Skin of body (tissue), 2 donors: ENCODE results near the gene HTR4. TPM values are rescaled to one million over a fixed set of nuclear protein-coding genes. Genes with fewer than 3 reads are reported as not detected.

Experiments
- DNase-seq: peaks from one replicate; lab custom pipeline; 2025; lab: John Stamatoyannopoulos, UW
- total RNA-seq: library from RNA; depleted of rRNA; stranded (reverse); fragments of >200 nt; gene quantifications from one replicate; pipeline ENCODE4 v1.2.3, GENCODE V29; 2014

The HTR4 gene
- total RNA-seq, 1 donor from 2014 or later: not detected

DNA sequence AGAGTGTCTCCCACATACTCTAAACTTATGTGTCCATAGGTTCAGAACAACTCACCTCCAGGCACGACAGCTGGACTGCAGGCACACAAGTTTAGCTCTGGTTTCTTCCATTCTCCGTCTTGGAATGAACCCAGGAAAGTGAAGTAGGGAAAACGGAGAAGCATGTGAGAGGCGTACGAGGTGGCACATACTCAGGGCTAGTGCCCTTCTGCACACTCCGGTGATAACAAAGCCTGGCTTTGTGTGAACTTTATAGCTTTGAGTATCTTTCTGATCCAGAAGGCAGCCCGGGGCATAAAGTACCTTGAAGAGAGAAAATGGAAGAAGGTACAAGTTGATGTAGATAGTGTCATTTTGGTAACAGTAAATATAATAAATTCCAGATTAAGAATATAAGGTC, 11.1 kb upstream of the HTR4 start:
- no peak for DNase-seq

DNA sequence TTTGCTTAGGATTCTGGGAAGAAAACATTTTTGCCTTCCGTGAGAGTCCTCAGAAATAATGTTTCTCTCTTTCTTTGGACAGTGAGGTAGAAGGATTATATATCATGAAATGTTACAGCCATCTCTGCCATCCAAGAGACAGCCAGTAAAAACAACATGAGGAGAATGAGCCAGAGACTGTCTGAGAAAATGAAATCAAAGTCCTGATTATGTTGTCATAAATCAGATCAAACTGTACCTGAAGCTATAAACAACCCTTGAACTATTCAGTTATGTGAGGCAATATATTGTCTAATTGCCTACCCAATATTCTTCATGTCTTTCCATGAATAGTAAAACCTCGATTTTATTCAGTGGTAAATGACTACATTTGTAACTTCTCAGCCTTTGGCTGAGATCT, 9.2 kb upstream of the HTR4 start:
- DNase-seq: no peak

DNA sequence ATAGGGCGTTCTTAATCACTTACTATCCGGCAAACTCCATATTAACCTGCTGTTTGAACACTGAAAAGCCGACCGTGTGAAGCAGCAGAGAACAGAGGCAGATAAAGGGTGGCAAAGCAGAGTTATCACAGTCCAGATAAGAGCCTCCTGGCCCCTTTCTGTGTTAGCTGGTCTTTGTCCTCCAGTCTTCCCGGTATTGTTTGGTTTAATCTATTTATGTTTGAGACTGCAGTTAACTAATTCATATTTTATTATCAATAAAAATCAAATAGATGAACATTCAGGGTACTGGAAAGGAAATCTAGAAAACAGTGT, 6.0 kb upstream of the HTR4 start:
- no peak for DNase-seq

DNA sequence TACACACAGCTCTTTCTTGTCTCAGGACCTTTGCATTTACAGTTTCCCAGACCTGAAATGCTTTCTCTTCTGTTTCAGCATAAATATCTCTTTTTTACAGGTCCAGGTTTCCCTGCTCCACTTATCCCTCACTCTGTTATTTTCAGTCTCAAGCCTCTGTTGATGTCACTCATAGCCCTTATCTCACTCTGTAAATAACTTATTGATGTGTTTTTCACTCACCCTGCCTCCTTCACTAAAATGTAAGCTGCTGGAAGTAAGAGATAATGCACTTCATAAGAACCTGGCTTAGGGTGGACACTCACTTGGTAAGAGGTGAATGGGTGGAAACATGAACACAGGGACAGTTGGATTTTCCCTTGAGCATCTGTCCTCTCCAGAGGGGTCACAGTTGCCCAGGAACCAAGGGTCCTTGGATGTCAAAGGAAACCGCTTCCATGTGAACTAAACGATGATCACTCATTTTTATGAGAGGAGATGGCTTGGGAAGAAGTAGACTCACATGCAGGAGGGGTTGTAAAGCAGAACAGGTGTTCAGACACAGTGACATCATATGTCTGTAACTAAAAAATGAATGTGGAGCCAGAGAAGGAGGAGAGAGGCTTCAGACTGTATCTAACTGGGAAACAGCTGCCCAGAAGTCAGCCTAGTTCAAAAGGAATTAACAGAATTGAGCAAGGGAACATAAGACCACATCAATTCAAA, 5.5 kb upstream of the HTR4 start:
- no peak for DNase-seq

DNA sequence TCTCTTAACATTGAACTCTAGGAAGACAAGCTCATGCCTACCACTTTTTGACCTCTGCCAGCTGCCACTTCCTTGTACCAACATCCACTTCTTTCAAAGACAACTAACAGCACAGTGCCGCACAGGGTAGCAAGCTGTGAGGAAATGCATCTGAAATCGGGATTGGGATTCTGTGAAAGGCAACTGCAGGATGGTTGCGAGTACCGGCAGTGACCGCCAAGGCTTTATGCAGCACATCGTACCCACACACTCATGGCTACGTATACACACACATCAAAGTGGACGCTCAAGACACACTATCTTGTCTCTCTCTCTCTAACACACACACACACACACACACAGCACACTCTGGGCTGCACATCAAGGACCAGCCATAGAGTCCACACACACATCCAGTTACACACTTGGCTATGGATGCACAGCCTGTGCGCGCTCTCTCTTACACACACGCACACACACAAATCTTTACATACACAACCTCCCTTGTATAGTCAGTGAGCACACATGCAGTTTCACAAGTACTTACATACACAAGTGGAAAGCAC, 964 bp downstream of the HTR4 start:
- DNase-seq: no peak

DNA sequence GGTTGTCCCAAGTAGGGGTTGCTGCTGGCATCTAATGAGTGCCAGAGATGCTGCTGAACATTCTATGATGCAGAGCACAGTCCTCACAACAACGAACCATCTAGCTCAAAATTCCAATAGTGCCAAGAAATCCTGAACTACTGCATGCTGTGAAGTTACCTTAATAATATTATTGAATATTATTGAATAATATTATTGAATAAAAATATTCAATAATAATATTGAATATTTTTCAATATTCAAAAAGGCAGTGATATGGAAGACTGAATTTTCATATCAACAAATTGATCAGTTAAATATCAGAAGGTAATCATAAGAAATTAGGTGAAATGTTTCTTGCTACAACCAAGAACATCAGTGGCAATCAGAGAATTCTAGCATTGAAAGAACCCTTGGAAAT, 2.8 kb downstream of the HTR4 start:
- no peak for DNase-seq

DNA sequence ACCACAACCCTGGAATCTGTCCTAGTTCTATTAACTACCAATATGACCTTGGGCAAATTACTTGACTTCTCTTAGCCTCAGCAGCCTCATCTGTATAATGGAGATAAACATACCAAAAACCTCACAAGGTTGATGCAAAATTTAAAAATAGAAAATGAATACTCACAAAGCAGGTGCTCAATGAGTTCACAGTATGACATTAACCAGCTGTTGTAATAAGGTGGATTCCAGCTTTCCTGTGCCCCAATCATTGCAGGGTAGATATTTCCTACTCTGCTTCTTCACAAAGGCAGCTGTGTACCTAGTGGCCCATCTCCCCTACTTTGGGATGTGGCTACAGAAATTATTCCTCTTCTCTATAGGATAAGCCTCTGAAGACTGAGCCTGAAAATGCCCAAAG, 8.8 kb downstream of the HTR4 start:
- DNase-seq: no peak

DNA sequence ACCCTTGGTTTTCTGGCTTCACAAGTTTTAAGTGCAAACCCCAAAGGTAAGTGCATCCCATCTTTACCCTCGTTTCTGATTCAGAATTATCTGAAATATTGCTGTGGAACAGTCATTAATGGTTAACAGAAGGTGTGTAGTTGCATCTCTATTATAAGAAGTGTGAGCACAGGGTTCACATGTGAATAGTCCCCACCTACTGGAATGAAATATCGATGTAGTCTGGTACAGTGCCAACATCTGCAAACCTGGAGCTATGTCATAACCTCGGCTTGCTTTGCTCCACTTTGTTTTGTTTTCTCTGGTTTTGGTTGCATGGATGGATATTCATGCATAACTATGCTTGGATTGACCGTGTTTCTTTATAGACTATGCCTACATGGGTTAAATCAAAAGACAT, 12.6 kb downstream of the HTR4 start:
- no peak for DNase-seq

DNA sequence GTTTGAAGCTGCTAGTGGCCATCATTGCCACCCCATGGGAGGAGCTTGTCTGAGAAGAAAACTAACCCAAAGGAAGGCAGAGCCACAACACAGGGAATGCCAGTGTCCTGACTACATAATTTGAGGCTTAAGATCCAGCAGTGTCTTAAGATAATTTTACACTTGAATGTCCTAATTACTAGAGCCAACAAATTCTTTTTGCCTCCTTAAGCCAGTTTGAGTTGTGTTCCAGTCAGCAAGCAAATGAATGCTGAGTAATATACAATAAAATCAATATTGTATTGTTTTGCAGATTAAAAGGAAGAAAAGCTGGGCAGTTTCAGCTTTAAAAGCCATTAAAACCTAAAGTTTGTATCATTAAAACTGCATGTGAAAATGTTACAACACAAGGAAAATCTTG, 13.9 kb downstream of the HTR4 start:
- DNase-seq: no peak

DNA sequence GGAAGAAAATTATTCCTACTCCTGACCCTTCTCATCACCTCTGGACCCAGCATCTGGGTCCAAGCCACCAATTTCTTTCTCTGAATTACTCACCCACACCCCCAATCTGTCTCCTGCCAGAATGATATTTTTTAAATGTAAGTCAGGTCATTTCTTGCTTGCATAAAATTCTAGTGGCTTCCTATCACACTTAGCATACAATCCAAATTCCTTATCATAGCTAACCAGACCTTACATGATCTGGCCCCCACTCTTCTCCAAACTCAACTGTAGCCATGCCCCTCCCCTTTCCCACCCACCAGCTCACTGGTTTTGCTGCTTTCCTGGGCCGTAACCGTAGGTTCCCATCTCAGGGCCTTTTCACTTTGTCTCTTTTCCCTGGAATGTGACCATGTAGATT, 15.2 kb downstream of the HTR4 start:
- no peak for DNase-seq

DNA sequence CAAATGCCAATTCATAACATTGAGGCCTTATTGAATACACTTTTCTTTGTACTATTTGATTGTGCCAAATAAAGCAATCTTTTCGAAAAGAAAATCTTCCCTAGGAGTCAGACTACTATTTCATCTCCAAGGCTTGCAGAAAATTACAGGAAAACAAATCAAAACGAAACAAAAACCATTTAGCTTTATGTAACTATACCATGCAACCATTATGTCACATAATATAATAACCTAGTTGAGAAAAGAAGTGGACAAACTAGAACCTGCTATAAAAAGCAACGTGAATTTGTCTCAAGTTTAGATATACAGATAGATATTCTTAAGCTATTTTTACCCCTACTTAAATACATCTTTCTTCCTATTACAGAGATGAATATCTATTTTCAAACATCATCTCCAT, 18.0 kb downstream of the HTR4 start:
- no peak for DNase-seq

DNA sequence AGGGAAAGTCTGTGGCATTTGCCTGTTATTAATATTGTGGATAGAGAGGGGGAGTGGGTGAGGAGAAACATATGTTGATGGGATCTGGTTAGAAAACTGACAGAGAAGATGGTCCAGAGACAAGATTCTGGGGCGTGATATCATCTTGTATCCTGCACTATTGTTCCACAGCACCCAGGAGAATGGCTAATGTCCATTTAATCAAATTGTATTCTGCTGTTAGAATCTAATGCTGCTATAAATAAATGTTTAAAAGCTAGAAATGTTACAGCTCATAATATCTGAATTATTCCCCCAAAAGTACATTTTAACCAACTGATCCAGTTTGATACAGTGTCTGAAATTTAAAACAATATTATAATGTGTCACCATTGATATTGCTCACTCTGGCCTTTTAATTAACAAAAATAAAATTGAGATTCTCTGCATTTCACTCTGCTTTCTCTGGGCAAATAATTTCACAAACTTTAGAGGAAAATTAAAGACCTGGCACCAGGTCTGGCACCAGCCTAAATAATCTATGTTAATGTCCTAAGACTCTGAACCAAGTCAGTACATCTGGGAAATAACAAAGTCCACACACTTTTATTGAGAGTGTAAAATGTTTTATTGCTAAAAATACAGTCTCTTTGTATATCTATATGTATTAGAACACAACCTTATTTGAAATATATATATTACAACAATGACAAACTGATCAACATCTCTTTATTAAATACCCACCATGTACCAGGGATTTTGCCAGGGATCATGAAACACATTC, 18.8 kb downstream of the HTR4 start:
- no peak for DNase-seq

DNA sequence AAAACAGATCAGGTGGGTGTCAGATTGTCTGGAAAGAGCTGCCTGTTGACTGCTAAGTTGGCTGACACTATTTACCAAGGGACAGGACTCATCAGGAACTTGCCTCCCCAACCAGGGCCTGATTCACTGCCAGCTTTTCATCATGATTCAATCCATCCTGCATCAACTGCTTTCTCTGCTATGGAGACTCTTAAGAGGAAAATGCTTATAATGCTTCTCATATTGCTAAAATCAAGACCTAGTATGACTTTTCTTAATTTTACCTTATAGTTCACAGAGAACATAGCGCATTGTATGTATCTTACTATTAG, 21.3 kb downstream of the HTR4 start:
- DNase-seq: no peak

DNA sequence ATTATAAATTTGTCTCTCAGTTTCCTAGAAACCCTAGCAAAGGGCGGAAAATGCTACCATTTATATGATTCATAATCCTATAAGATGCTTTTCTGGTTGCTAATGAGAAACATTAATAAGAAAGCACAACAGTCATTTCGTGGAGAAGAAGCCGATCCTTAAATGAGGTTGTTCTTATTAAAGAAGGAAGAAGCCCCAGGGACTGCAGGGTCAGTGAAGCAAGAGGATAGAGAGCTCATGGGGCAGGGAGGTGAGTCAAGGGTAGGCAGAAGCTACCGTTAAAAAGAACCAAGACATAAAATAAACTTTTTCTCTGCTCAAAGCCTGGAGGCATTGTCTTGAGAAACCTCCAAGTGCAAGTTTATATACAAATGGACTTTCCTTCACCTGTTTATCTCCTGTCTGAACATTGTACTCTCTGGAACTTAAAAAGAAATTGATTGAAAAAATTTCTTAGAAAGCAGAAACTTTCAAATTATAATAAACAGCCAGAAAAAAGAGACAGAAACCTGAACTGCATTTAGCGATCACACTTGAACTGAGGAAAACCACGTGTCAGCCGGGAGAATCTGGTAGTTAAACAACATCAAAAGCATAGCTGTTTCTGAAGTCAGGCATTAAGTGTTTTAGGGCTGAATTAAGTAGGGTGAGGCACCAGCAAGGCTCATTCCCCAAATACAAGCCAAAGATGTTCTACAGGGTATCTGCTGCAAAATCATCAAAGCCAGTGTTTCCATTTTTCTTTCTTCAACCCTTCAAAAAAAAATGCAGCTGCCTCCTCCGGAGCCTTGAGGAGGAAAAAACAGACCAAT, 21.9 kb downstream of the HTR4 start:
- no peak for DNase-seq

DNA sequence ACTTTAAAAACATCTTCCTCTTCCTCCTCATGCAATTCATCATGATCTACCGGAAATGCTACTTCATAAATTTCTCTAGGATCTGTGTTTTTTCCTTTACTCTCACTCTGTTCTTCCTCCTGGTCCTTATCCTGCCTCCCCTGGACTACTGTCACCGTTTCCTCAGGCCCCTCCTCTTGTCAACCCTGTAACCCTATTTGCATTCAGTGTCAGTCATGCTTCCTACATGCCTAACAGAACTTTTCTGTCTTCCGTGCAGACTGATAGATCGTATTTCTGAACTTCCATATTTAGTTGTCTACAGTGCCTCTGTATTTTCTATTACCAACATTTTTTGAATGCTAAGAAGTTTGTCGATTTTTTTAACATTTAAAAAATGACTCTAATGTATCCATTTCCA, 27.3 kb downstream of the HTR4 start:
- DNase-seq: no peak

DNA sequence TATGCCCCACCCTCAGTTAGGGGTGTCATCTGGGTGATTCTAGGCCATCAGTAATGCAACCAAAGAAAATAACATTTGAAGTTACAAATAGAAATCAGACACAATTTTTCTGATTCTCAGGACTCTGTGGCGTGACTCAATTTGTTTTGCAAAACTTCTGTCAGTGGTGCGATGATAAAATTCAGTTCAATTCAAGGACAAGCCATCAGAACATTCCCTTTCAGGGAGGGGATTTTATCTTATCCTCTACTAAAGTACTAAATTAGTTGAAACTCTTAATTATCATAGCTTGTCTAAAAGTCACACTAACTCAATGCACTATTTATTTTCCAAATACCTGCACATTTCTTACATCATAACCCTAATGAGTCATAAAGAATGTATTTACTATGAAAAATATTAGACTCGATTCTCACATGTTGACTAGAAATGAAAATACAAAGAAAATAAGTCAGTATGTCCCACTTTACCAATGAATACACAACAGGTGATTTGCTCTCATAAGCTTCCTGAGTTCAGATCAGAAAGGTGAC, 28.2 kb downstream of the HTR4 start:
- no peak for DNase-seq

DNA sequence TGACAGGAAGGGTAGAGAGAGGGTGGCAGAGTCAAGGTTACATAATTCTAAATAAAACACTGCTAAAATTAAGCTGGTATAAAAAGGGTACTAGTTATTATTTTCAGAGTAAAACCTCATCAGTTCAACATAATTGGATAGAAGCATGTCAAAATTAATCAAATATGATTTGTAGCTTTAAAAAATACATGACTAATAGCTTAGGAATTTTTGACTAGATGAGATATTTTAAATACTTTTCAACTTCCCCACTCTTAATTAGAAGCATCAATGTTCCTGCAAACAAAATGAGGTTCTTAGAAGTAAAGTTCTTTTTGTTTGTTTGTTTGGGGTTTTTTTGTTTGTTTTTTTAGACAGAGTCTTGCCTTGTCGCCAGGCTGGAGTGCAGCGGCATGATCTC, 29.1 kb downstream of the HTR4 start:
- no peak for DNase-seq

DNA sequence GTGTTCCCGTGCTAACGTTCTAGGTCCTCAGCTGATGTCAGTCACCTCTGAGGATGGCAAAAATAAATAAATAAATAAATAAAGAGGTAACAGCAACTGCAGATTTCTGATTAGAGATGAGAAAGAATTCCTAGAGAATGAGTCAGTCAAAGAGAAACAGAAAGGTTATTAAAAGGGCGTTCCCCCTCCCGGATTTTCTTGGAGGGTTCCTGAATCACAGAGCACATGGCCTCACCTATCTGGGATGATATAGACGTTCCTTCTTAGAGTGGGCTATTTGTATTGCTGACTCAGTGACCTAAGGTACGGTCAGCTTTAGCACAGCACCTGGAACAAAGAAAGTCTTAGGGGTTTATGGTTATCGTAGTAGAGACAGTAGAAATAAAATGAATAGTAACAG, 30.6 kb downstream of the HTR4 start:
- DNase-seq: no peak

DNA sequence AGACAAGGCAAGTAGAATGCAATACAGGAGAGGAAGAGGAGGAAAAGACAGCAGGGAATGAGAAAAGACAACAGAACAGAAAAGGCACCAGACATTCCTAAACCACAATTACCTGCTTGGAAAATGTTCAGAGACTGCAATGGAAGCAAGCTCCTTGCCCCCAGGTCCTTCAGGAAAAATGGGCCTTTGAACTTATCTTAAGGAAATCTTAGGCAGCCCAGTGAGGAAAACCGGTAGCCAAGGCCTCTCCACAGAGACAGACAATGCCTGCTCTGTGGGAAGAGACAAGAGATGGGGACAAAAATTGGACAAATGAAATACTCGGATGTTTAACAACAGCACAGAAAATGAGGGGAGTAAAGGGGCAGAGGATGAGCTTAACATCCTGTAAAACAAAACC, 31.2 kb downstream of the HTR4 start:
- DNase-seq: no peak

DNA sequence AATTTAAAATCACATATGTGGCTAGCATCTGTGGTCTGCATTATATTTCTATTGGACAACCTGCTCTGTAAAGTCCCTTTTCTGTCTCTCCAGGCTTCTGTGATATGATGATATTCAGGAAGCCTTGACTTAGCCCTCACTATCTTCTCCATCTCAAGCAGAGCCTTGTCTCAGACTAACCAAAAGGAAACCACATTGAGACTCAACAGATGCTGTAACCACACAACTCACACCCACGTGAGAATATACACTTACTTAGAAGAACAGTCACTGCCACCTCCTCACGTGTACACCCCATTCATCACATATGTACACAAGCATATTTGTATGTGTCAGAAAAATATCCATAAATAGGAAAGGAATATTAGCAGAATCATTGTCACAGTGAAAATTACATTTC, 33.6 kb downstream of the HTR4 start:
- DNase-seq: no peak

DNA sequence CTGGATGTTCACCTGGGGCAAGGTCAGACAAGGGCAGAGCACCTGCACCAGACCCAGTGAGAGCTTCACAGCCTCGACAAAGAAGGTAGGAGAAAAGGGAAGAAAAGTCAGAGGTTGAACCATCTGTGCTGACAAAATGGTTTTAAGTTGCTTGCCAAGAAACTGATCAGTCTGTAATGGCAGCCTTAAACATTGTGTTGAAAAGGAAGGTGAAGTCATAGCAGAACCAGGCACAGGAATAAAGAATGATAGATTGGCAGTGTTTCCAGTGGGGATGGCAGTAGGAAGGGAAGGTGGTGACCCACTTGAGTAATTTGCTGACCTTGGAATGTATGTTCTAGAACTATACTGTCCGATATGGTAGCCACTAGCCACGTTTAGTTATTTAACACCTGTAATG, 34.2 kb downstream of the HTR4 start:
- DNase-seq: no peak

DNA sequence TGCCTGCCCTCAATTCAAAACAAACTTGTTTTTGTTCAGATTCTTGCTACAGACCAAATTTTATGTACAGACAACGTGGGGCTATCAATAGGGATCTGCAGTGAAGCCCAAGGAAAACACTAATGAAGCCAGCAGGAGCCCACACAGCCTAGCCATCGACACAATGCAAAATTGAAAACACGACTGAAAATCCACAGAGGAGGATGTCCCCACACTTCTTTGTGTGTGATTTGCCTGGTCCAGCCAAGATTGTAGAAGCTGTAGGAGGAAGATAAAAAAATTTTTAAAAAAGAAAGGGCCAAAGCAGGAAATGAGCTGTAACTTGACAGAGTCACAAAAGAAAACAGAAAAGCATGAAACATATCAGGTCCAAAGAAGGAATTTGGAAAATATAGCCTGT, 34.8 kb downstream of the HTR4 start:
- no peak for DNase-seq
